GM23248 (cell line): ENCODE data around the gene NNT.

ENCODE experiments used
- EZH2 ChIP-seq: fragments of 200-600 bp; sonication (generic); IDR thresholded peaks from 2 replicates; pipeline ENCODE4 v1.6.1; 2018; ENCODE audit warnings: antibody characterized with exemption, mild to moderate bottlenecking; ENCODE audit not compliant: insufficient read depth, poor library complexity, severe bottlenecking
- EZH2phosphoT487 ChIP-seq: fragments of 200-600 bp; sonication (generic); IDR thresholded peaks from 2 replicates; pipeline ENCODE4 v1.6.1; 2018; ENCODE audit warnings: antibody characterized with exemption, moderate library complexity, mild to moderate bottlenecking, low read depth; ENCODE audit not compliant: insufficient read depth

- TF ChIP-seq EZH2: no peak
- no peak for TF ChIP-seq EZH2phosphoT487
Observed at GRCh38 chr5:43570450-43571158, 32.4 kb upstream of the NNT start.
